Breast epithelium (tissue), 3 donors: ENCODE data around the gene C18orf54.

Experiments used
- CTCF ChIP-seq, 3 donors: fragments of 450-650 bp; IDR thresholded peaks; one replicate each; pipeline ENCODE4 v1.5.1; 2016 to 2017; ENCODE audit warnings: antibody characterized with exemption in 3 of 3, mild to moderate bottlenecking in 3 of 3, moderate library complexity in 3 of 3
- POLR2A ChIP-seq: fragments of 450-650 bp; IDR thresholded peaks from one replicate; pipeline ENCODE4 v1.6.1; 2016; ENCODE audit warnings: antibody characterized with exemption, mild to moderate bottlenecking, moderate library complexity

GRCh38 chr18:54382076-54382475 is 24.4 kb downstream of the C18orf54 start:
- TF ChIP-seq POLR2A (no peak), CTCF (IDR thresholded peaks at IDR 0.05) (no peak)
